Neural progenitor cell (in vitro differentiated cells): ENCODE measurements around the gene ANKS1B. TPM values are rescaled to one million over a fixed set of nuclear protein-coding genes. Genes with fewer than 3 reads are reported as not detected.

ENCODE experiments used
- DNase-seq: peaks from one replicate; pipeline ENCODE4 v3.0.0-alpha.2; 2016; ENCODE audit warnings: low spot score
- H2AFZ ChIP-seq: fragments of 200-600 bp; sonication (generic); replicated peaks from 2 replicates; pipeline ENCODE4 v1.6.1; 2016; ENCODE audit warnings: antibody characterized with exemption
- H3F3A ChIP-seq: fragments of 200-600 bp; sonication (generic); 2 replicates; pipeline ENCODE4 v1.6.1; 2016; ENCODE audit warnings: antibody characterized with exemption, low read depth
- H3K27ac ChIP-seq: fragments of 200-600 bp; sonication (generic); 2 replicates; pipeline ENCODE4 v1.5.1; 2016; ENCODE audit warnings: mild to moderate bottlenecking
- H3K27me3 ChIP-seq: fragments of 200-600 bp; sonication (generic); 2 replicates; pipeline ENCODE4 v1.6.1; 2016; ENCODE audit warnings: mild to moderate bottlenecking, moderate library complexity
- H3K36me3 ChIP-seq: fragments of 200-600 bp; sonication (generic); 2 replicates; pipeline ENCODE4 v1.5.1; 2016
- H3K4me1 ChIP-seq: fragments of 200-600 bp; sonication (generic); 2 replicates; pipeline ENCODE4 v1.6.1; 2016; ENCODE audit warnings: mixed run types
- H3K4me2 ChIP-seq: fragments of 200-600 bp; sonication (generic); 2 replicates; pipeline ENCODE4 v1.6.1; 2016
- H3K4me3 ChIP-seq: fragments of 200-600 bp; sonication (generic); 2 replicates; pipeline ENCODE4 v1.5.1; 2016
- H3K79me2 ChIP-seq: fragments of 200-600 bp; sonication (generic); 2 replicates; pipeline ENCODE4 v1.6.1; 2016; ENCODE audit warnings: low read depth
- H3K9ac ChIP-seq: fragments of 200-600 bp; sonication (generic); 2 replicates; pipeline ENCODE4 v1.6.1; 2016
- H3K9me3 ChIP-seq: fragments of 200-600 bp; sonication (generic); 2 replicates; pipeline ENCODE4 v1.5.1; 2016; ENCODE audit warnings: low read depth
- H4K20me1 ChIP-seq: fragments of 200-600 bp; sonication (generic); 2 replicates; pipeline ENCODE4 v1.6.1; 2016; ENCODE audit warnings: low read depth
- H3K27ac Mint-ChIP-seq: 3 replicates; pipeline ENCODE4 v1.8.0; 2021; ENCODE audit warnings: mixed read lengths
- H3K27me3 Mint-ChIP-seq: 2 replicates; pipeline ENCODE4 v1.8.0; 2022; ENCODE audit warnings: low read depth, mild to moderate bottlenecking, inconsistent platforms, moderate library complexity, mixed read lengths; ENCODE audit not compliant: insufficient read depth
- H3K36me3 Mint-ChIP-seq: 3 replicates; pipeline ENCODE4 v1.8.0; 2021; ENCODE audit warnings: mixed read lengths
- H3K4me1 Mint-ChIP-seq: 3 replicates; pipeline ENCODE4 v1.8.0; 2021; ENCODE audit warnings: mixed read lengths
- H3K4me3 Mint-ChIP-seq: 3 replicates; pipeline ENCODE4 v1.8.0; 2021; ENCODE audit warnings: mild to moderate bottlenecking, moderate library complexity, mixed read lengths
- H3K9me3 Mint-ChIP-seq: 3 replicates; pipeline ENCODE4 v1.8.0; 2020; ENCODE audit warnings: mixed read lengths
- EZH2 ChIP-seq: fragments of 200-600 bp; sonication (generic); IDR thresholded peaks from 2 replicates; pipeline ENCODE4 v1.6.1; 2017; ENCODE audit warnings: antibody characterized with exemption, mild to moderate bottlenecking, moderate library complexity
- EZH2phosphoT487 ChIP-seq: fragments of 200-600 bp; sonication (generic); IDR thresholded peaks from 2 replicates; pipeline ENCODE4 v1.6.1; 2017; ENCODE audit warnings: antibody characterized with exemption
- total RNA-seq: library from RNA; depleted of rRNA; stranded (reverse); fragments of >200 nt; gene quantifications from 2 replicates; pipeline ENCODE4 v1.2.3, GENCODE V29; 2015; ENCODE audit warnings: low replicate concordance
- TF ChIP-seq, protein P1 (sequence below): fragments of 200-600 bp; sonication (generic); IDR thresholded peaks from 2 replicates; pipeline ENCODE4 v1.5.1; 2017; ENCODE audit warnings: antibody characterized with exemption, mild to moderate bottlenecking

The ANKS1B gene
- total RNA-seq, 1 donor from 2014 or later: 7.9 TPM

DNA sequence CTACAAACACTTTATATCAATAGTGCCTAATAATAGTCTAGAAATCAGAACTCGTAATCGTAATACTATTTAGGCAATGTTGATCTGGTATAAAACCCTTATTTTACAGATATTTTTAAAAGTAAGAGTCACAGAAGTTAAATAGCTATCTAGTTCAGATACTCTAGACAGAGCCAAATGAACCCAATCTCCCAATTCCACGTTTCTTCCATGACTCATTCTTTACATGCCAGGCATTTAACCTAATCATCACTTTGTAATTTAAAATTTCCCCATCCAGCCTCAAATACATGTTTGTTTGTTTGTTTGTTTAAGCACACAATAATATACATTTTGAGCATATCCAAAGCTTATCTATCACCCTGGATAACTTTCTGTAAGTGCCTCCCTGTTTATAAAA is 373.6 kb downstream of the ANKS1B start:
- Mint-ChIP-seq H3K27me3 (no peaks in the 10 kb centered on the region), H3K4me1 (no peaks in the 10 kb centered on the region), H3K9me3 (no peaks in the 10 kb centered on the region), H3K4me3 (no peak overlapping the region), H3K36me3 (no peaks in the 10 kb centered on the region), H3K27ac (no peak overlapping the region)
- no peak overlapping the region for H3K4me3 ChIP-seq
- no peaks in the 10 kb centered on the region for H3K9me3 ChIP-seq
- no peaks in the 10 kb centered on the region for H4K20me1 ChIP-seq
- TF ChIP-seq EZH2 (no peak), EZH2phosphoT487 (no peak)
- TF ChIP-seq, protein P1, sequence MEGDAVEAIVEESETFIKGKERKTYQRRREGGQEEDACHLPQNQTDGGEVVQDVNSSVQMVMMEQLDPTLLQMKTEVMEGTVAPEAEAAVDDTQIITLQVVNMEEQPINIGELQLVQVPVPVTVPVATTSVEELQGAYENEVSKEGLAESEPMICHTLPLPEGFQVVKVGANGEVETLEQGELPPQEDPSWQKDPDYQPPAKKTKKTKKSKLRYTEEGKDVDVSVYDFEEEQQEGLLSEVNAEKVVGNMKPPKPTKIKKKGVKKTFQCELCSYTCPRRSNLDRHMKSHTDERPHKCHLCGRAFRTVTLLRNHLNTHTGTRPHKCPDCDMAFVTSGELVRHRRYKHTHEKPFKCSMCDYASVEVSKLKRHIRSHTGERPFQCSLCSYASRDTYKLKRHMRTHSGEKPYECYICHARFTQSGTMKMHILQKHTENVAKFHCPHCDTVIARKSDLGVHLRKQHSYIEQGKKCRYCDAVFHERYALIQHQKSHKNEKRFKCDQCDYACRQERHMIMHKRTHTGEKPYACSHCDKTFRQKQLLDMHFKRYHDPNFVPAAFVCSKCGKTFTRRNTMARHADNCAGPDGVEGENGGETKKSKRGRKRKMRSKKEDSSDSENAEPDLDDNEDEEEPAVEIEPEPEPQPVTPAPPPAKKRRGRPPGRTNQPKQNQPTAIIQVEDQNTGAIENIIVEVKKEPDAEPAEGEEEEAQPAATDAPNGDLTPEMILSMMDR: no peak
- H3K79me2 ChIP-seq: no peaks in the 10 kb centered on the region
- no peaks in the 10 kb centered on the region for H3K36me3 ChIP-seq
- no peaks in the 10 kb centered on the region for H3K27me3 ChIP-seq
- no peaks in the 10 kb centered on the region for H3F3A ChIP-seq
- no peaks in the 10 kb centered on the region for H3K4me1 ChIP-seq
- no peak overlapping the region for H2AFZ ChIP-seq
- no peak overlapping the region for H3K4me2 ChIP-seq
- DNase-seq: no peak
- no peak overlapping the region for H3K9ac ChIP-seq
- no peak overlapping the region for H3K27ac ChIP-seq

DNA sequence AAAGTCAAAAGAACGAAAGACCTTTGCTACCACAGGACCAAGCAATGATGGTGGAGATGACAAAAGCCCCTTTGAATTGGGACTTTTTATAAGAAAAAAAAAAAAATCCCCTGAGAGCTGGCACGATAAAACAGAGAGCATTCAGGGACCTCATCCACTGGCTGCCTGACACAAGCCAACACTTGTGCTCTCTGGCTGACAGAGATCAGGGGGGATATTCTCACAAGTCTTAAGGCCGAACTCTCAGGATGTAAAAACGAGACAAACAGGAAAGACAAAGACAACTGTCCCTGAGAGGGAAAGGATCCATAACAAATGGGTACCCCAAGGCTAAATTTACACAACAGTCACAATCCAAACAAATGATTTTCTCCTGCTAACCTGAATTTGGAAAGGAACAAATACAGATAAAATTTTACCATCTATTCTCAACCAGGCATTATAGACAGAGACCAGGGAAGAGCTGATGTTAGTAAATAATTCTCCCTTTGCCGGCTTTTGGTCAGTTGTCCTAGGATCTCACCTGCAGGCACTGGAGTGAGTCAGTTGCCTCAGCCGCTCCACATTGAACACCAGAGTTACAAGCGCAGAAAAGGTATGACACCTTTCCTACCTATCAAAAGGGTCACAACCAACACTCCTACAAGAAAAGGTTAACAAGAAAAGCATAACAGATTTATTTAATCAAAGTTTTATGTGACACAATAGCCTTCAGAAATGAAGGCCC is 375.1 kb downstream of the ANKS1B start:
- no peaks in the 10 kb centered on the region for H3K9me3 ChIP-seq
- H3K9ac ChIP-seq: no peak overlapping the region
- H3K36me3 Mint-ChIP-seq: no peaks in the 10 kb centered on the region
- H3K4me3 ChIP-seq: no peak overlapping the region
- no peaks in the 10 kb centered on the region for H3K27me3 Mint-ChIP-seq
- H3K4me1 ChIP-seq: no peaks in the 10 kb centered on the region
- no peak overlapping the region for H3K27ac Mint-ChIP-seq
- H4K20me1 ChIP-seq: no peaks in the 10 kb centered on the region
- no peaks in the 10 kb centered on the region for H3K36me3 ChIP-seq
- no peak overlapping the region for H2AFZ ChIP-seq
- no peaks in the 10 kb centered on the region for H3K9me3 Mint-ChIP-seq
- no peaks in the 10 kb centered on the region for H3F3A ChIP-seq
- H3K4me1 Mint-ChIP-seq: no peaks in the 10 kb centered on the region
- TF ChIP-seq EZH2: no peak
- no peak for TF ChIP-seq EZH2phosphoT487
- TF ChIP-seq, protein P1: no peak
- no peak overlapping the region for H3K4me3 Mint-ChIP-seq
- no peak overlapping the region for H3K27ac ChIP-seq
- DNase-seq: no peak
- no peaks in the 10 kb centered on the region for H3K27me3 ChIP-seq
- no peak overlapping the region for H3K4me2 ChIP-seq
- no peaks in the 10 kb centered on the region for H3K79me2 ChIP-seq

DNA sequence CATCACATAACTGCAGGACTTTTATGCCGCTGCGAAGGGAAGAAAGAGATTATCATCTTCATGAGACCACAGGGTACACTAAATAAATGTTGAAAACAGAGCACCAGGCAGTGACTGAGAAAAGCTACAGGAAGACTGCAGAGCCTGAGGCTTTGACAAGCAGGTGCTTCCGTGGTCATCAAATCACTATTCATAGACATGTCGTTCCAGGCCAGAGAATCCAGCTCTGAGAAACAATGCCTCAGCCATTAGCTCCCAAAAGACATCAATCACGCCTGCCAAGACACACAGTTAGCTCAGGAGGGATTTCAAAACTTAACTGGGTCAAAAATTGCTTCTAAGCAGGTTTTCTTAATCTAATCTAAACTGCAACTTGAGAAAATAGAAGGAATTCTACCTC is 384.3 kb downstream of the ANKS1B start:
- no peaks in the 10 kb centered on the region for H3K9me3 Mint-ChIP-seq
- no peak overlapping the region for H3K9ac ChIP-seq
- TF ChIP-seq EZH2phosphoT487: no peak
- TF ChIP-seq EZH2: no peak
- TF ChIP-seq, protein P1: no peak
- no peaks in the 10 kb centered on the region for H3K79me2 ChIP-seq
- no peak overlapping the region for H3K27ac ChIP-seq
- no peaks in the 10 kb centered on the region for H3K36me3 ChIP-seq
- H3K36me3 Mint-ChIP-seq: no peaks in the 10 kb centered on the region
- H3K27me3 Mint-ChIP-seq: no peaks in the 10 kb centered on the region
- no peak overlapping the region for H3K4me2 ChIP-seq
- H3K9me3 ChIP-seq: no peaks in the 10 kb centered on the region
- H3K4me1 ChIP-seq: no peaks in the 10 kb centered on the region
- H3K27me3 ChIP-seq: no peaks in the 10 kb centered on the region
- no peak overlapping the region for H3K4me3 Mint-ChIP-seq
- no peaks in the 10 kb centered on the region for H3F3A ChIP-seq
- DNase-seq: peak; percentile 5
- H3K27ac Mint-ChIP-seq: no peak overlapping the region
- no peaks in the 10 kb centered on the region for H4K20me1 ChIP-seq
- no peak overlapping the region for H3K4me3 ChIP-seq
- no peaks in the 10 kb centered on the region for H3K4me1 Mint-ChIP-seq
- no peak overlapping the region for H2AFZ ChIP-seq
